Measurements from ENCODE around the gene SBF2.

SBF2 gene

DNA sequence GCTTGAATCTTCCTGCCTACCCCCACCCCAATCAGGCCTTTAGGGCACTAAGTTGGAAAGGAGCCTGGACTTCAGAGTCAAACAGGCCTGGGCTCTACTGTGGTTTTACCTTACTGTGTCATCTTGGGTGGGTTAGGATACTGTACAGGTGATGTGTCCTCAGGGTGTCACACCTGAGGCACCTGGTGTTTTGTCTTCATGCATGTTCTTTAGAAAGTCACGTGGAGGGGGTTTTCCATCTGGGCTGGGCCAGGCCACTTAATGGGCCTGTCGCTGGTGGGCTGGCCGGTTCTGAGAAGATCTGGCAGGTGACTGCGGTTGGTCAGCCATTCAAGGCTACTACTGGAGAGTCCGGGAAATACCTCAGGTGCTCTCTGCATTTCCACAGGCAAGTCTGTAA is 537.6 kb downstream of the SBF2 start:
- ChIA-PET POLR2A (no interaction called here), CTCF (interaction anchor here (1.9 to 4.1 kb wide), 2 partner anchors 216 to 553 kb away, joined by 6 to 26 read pairs; no protein-coding TSS in a partner anchor)
- no peak for DNase-seq (ENCODE audit: extremely low spot score)
- TF ChIP-seq, protein P1, sequence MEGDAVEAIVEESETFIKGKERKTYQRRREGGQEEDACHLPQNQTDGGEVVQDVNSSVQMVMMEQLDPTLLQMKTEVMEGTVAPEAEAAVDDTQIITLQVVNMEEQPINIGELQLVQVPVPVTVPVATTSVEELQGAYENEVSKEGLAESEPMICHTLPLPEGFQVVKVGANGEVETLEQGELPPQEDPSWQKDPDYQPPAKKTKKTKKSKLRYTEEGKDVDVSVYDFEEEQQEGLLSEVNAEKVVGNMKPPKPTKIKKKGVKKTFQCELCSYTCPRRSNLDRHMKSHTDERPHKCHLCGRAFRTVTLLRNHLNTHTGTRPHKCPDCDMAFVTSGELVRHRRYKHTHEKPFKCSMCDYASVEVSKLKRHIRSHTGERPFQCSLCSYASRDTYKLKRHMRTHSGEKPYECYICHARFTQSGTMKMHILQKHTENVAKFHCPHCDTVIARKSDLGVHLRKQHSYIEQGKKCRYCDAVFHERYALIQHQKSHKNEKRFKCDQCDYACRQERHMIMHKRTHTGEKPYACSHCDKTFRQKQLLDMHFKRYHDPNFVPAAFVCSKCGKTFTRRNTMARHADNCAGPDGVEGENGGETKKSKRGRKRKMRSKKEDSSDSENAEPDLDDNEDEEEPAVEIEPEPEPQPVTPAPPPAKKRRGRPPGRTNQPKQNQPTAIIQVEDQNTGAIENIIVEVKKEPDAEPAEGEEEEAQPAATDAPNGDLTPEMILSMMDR (IDR thresholded peaks at IDR 0.05; ENCODE audit: control extremely low read depth, extremely low read depth, low read depth, missing control alignments), result no peak

DNA sequence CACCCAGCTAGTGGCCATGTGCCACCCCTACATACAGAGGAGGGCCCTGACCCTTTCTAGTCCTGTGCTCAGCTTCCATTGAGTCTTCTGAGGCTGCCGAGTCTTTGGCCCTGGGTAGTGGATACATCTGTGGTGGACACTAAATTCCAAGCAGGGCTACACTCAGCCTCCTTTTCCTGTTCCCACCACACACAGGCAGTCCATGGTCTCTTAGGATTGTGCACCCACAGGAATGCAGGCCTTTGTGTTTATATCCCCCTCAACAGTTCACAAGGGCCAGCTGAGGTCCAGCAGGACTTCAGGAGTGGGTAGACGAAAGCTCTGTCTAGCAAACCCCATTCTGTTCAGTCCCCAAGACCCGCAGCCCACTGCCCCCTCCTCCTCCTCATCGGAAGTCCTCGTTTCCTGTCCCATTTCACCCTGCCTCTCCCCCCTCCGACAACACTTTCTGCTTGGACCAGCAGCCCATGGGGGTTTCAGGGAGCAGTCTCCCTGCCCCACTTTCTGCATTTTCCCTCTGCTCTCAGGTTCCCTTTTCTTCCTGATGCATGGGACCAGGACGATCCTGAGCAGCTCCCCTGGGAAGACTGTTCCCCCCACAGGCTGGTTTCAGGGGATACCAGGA is 538.3 kb downstream of the SBF2 start:
- DNase-seq (ENCODE audit: extremely low spot score), result no peak
- ChIA-PET CTCF (interaction anchor here (1.2 to 2.2 kb wide), 4 partner anchors 11 to 221 kb away, joined by 3 to 6 read pairs (median 5); no protein-coding TSS in a partner anchor), POLR2A (interaction anchor here (0.6 kb wide), 1 partner anchor 25 kb away, joined by 3 read pairs; no protein-coding TSS in a partner anchor)
- TF ChIP-seq, protein P1 (IDR thresholded peaks at IDR 0.05; ENCODE audit: control extremely low read depth, extremely low read depth, low read depth, missing control alignments), result no peak

DNA sequence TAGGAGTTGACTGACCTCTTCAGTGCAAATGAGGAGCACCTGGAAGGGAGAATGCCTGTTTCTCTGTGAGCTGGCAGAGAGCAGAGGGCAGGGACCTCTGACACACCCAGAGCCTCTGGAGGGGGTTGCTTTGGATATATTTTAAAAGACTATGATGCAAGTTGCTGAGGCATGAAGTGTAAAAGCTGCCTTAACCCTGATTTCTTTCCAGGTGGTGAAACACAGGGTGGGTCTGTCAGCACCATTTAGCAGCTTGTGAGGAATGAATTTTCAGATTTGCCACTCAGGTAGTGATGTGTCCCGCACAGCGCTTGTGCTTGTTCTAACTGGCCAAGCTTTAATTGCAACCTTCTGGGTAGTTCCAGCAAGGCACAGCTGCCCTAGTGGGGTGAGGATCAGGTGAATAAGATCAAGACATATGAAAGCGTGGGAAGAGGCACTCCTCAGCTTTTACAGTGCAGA is 540.0 kb downstream of the SBF2 start:
- ChIA-PET POLR2A (interaction anchor here (0.5 to 1.1 kb wide), 2 partner anchors 590 to 1055 kb away, joined by 3 to 7 read pairs; partner anchors contain the start of gene EIF4G2), CTCF (interaction anchor here (1.0 to 2.2 kb wide), 4 partner anchors 140 to 612 kb away, joined by 3 to 6 read pairs (median 4); no protein-coding TSS in a partner anchor)
- TF ChIP-seq, protein P1 (IDR thresholded peaks at IDR 0.05; ENCODE audit: control extremely low read depth, extremely low read depth, low read depth, missing control alignments), result no peak
- no peak for DNase-seq (ENCODE audit: extremely low spot score)

DNA sequence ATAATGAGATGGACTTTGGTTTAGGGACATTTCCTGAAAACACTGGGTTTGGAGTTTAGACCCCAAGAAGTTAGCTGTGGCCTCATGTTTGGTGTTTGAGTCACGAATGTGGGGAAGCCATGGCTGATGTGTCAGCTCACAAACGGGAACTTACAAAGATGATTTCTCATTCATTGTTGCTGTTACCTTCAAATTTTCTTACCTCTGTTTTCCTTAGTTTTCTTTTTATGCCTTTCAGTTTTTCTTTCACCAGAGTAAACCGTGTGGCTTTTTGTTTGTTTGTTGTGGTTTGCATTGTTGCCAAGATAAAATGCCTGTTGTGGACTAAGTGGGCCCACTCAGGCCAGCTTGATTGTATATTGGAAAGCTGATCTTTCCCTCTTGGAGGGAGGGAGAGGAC is 541.0 kb downstream of the SBF2 start:
- DNase-seq (ENCODE audit: extremely low spot score), result no peak
- TF ChIP-seq, protein P1 (IDR thresholded peaks at IDR 0.05; ENCODE audit: control extremely low read depth, extremely low read depth, low read depth, missing control alignments), result no peak
- CTCF ChIA-PET, result interaction anchor here (1.0 to 1.1 kb wide), 2 partner anchors 218 to 550 kb away, joined by 3 read pairs; no protein-coding TSS in a partner anchor
- POLR2A ChIA-PET, result no interaction called here

DNA sequence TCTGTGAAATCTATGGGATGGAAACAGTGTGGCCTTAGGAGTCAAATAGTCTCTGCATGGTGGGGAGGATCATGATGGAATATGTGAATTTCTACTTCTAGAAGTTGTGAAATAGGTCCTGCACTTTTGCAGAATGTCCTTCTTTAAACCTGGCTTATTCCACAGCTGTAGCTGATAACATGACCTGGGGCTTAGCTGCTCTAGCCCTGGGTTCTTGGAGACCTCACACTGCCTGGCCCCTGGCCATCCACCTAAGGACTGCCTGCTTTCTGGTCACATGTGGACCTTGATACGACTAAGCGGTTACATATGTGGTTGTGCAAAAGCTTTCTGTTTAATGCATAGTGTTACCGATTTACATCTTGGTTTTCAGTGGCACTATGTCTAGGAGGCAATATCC is 541.9 kb downstream of the SBF2 start:
- POLR2A ChIA-PET, result no interaction called here
- TF ChIP-seq, protein P1 (IDR thresholded peaks at IDR 0.05; ENCODE audit: control extremely low read depth, extremely low read depth, low read depth, missing control alignments), result no peak
- CTCF ChIA-PET, result interaction anchor here (1.1 to 4.7 kb wide), 4 partner anchors 13 to 551 kb away, joined by 3 to 19 read pairs (median 4); no protein-coding TSS in a partner anchor

DNA sequence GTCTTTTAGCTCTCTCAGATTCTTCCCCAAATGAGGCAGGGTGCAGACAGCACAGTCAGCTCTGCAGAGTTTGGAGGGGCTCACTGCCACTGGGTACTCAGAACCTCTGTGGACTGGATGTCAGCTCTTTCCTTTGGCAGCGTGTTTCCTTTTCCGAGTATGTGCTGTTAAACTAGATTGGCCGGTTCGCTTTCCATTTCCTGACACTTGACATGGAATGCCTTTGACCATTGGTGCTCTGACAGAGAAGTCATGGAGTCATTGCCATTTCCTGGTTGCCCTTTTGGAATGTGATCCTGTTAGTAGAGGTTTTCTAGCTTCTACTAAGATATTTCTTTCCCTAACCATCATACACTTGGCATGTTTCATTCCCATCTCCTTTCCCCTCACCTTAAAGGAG is 543.5 kb downstream of the SBF2 start:
- DNase-seq (ENCODE audit: extremely low spot score), result no peak
- TF ChIP-seq, protein P1 (IDR thresholded peaks at IDR 0.05; ENCODE audit: control extremely low read depth, extremely low read depth, low read depth, missing control alignments), result no peak
- ChIA-PET POLR2A (no interaction called here), CTCF (interaction anchor here (1.0 to 6.8 kb wide), 12 partner anchors 8 to 558 kb away, joined by 3 to 94 read pairs (median 8); no protein-coding TSS in a partner anchor)

More for the DNA sequence above, 541.9 kb downstream of the SBF2 start:
- DNase-seq (ENCODE audit: extremely low spot score), result no peak

All from GM10248 (cell line).